Measurements from ENCODE around the gene DARS2.

DNA sequence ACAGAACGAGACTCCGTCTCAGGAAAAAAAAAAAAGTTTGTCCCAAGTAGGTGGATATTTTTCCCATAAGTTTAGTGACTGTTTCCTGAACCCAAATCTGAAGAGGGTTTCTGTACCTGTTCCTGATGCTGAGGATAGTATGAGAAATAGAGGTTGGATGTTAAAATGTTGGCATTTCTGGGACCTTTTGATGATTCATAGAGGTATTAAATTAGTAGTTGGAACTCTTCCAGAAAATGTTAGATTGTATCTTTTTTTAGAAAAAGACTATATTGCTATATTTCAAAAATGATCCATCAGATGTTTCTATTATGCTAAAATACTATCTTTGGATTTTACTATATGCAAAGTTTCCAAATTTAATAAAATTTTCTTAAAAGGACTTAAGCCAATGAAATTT, 3.1 kb downstream of the DARS2 start:
- TF ChIP-seq SIN3A (IDR thresholded peaks at IDR 0.05; ENCODE audit: borderline replicate concordance, insufficient read depth, low read length): no peak
- TF ChIP-seq TAF1 (IDR thresholded peaks at IDR 0.05; ENCODE audit: borderline replicate concordance, insufficient read depth, low read length): no peak
- TF ChIP-seq, protein P1, sequence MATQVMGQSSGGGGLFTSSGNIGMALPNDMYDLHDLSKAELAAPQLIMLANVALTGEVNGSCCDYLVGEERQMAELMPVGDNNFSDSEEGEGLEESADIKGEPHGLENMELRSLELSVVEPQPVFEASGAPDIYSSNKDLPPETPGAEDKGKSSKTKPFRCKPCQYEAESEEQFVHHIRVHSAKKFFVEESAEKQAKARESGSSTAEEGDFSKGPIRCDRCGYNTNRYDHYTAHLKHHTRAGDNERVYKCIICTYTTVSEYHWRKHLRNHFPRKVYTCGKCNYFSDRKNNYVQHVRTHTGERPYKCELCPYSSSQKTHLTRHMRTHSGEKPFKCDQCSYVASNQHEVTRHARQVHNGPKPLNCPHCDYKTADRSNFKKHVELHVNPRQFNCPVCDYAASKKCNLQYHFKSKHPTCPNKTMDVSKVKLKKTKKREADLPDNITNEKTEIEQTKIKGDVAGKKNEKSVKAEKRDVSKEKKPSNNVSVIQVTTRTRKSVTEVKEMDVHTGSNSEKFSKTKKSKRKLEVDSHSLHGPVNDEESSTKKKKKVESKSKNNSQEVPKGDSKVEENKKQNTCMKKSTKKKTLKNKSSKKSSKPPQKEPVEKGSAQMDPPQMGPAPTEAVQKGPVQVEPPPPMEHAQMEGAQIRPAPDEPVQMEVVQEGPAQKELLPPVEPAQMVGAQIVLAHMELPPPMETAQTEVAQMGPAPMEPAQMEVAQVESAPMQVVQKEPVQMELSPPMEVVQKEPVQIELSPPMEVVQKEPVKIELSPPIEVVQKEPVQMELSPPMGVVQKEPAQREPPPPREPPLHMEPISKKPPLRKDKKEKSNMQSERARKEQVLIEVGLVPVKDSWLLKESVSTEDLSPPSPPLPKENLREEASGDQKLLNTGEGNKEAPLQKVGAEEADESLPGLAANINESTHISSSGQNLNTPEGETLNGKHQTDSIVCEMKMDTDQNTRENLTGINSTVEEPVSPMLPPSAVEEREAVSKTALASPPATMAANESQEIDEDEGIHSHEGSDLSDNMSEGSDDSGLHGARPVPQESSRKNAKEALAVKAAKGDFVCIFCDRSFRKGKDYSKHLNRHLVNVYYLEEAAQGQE (IDR thresholded peaks at IDR 0.05; ENCODE audit: insufficient read depth in 1 of 2, low read depth in 2 of 2, low read length in 2 of 2): no peak
- no peak for TF ChIP-seq POLR2AphosphoS5 (IDR thresholded peaks at IDR 0.05; ENCODE audit: low read depth, low read length)
- no peak for TF ChIP-seq FOXP2 (optimal IDR thresholded peaks at IDR 0.05; ENCODE audit: borderline replicate concordance, extremely low read depth, extremely low read length, insufficient read depth)
